HCT116 (cell line): ENCODE measurements around the gene SBF2. TPM values are rescaled to one million over a fixed set of nuclear protein-coding genes. Genes with fewer than 3 reads are reported as not detected.

Experiments used
- ATAC-seq: fragments of 200-7000 bp; cut with Tn5 transposase; 2 replicates; pipeline ENCODE4 v1.9.1; 2020; ENCODE audit warnings: mild to moderate bottlenecking, moderate library complexity
- BruUV-seq: library from RNA; stranded (reverse); fragments of 400-500 nt; replicated peaks from 2 replicates; lab custom pipeline; 2021; lab: Mats Ljungman, UMichigan
- CTCF ChIA-PET: fragments of 300-600 bp; sonication (Branson Sonifier 250); formaldehyde crosslinking; loops from one replicate; lab custom pipeline; 2021; ENCODE audit warnings: antibody characterized with exemption; lab: Charles Lee
- POLR2A ChIA-PET: fragments of 300-600, 350-600 bp; sonication (Branson Sonifier 250); formaldehyde crosslinking; loops from one replicate; lab custom pipeline; 2021; ENCODE audit warnings: antibody characterized with exemption; lab: Charles Lee
- RAD21 ChIA-PET, 2 experiments: fragments of 300-600 bp; sonication (Branson Sonifier 250); formaldehyde crosslinking; loops; one replicate each; lab custom pipeline; 2023; ENCODE audit warnings: low total read pairs in 2 of 2; ENCODE audit not compliant: uncharacterized antibody in 2 of 2, unreplicated experiment in 2 of 2, low non-redundant PET in 1 of 2; lab: Charles Lee
- DNase-seq: peaks from one replicate; pipeline ENCODE4 v3.0.0-alpha.2; 2010; ENCODE audit warnings: low read depth, low spot score
- H2AFZ ChIP-seq: fragments of 200-600 bp; shearing (Covaris generic), sonication (generic); 2 replicates; pipeline ENCODE4 v1.6.1; 2017; ENCODE audit warnings: low read depth, mixed run types, mixed read lengths, antibody characterized with exemption, low read length; ENCODE audit not compliant: poor library complexity, severe bottlenecking
- H3K27ac ChIP-seq: 2 replicates; pipeline ENCODE4 v1.5.1; 2012; ENCODE audit warnings: low read depth, low read length
- H3K27me3 ChIP-seq: fragments of 200-600 bp; sonication (generic); 2 replicates; pipeline ENCODE4 v1.6.1; 2016; ENCODE audit warnings: mixed run types, low read length, mixed read lengths; ENCODE audit not compliant: insufficient read depth
- H3K36me3 ChIP-seq, 2 experiments: fragments of 200-500 bp in 1 of 2; fragments of 200-600 bp in 1 of 2; sonication (Bioruptor generic) in 1 of 2; sonication (generic) in 1 of 2; 2 replicates each; pipeline versions ENCODE4 v1.5.1 to v1.6.1; 2014 to 2016; ENCODE audit warnings: low read length in 2 of 2, inconsistent platforms in 1 of 2, mixed read lengths in 1 of 2, mixed run types in 1 of 2; ENCODE audit not compliant: insufficient read depth in 2 of 2, control insufficient read depth in 1 of 2
- H3K4me1 ChIP-seq, 2 experiments: fragments of 200-600 bp in 1 of 2; sonication (generic) in 1 of 2; 2 replicates each; pipeline versions ENCODE4 v1.5.1 to v1.6.1; 2012 to 2017; ENCODE audit warnings: low read length in 2 of 2, inconsistent platforms in 1 of 2, mild to moderate bottlenecking in 1 of 2, mixed read lengths in 1 of 2, mixed run types in 1 of 2, moderate library complexity in 1 of 2; ENCODE audit not compliant: insufficient read depth in 2 of 2, control insufficient read depth in 1 of 2
- H3K4me2 ChIP-seq: fragments of 200-600 bp; sonication (generic); 2 replicates; pipeline ENCODE4 v1.6.1; 2017; ENCODE audit warnings: mixed run types, low read length, mixed read lengths
- H3K4me3 ChIP-seq, 2 experiments: fragments of 200-600 bp in 1 of 2; sonication (generic) in 1 of 2; replicated peaks in 1 of 2; 2 replicates each; pipeline ENCODE4 v1.5.1; 2011 to 2016; ENCODE audit warnings: low read length in 2 of 2, control low read depth in 1 of 2, low read depth in 1 of 2, mild to moderate bottlenecking in 1 of 2, mixed read lengths in 1 of 2, mixed run types in 1 of 2
- H3K79me2 ChIP-seq: fragments of 200-600 bp; sonication (generic); 2 replicates; pipeline ENCODE4 v1.6.1; 2017; ENCODE audit warnings: mild to moderate bottlenecking, mixed run types, low read length, moderate library complexity, mixed read lengths; ENCODE audit not compliant: insufficient read depth
- H3K9ac ChIP-seq: fragments of 200-600 bp; sonication (generic); 2 replicates; pipeline ENCODE4 v1.6.1; 2016; ENCODE audit warnings: low read length, mixed read lengths
- H3K9me2 ChIP-seq: fragments of 200-600 bp; sonication (generic), shearing (Covaris generic); 2 replicates; pipeline ENCODE4 v1.6.1; 2017; ENCODE audit warnings: mixed run types, mild to moderate bottlenecking, moderate library complexity; ENCODE audit not compliant: insufficient read depth
- H3K9me3 ChIP-seq, 2 experiments: fragments of 200-500 bp in 1 of 2; fragments of 200-600 bp in 1 of 2; sonication (Bioruptor generic) in 1 of 2; sonication (generic) in 1 of 2; 2 replicates each; pipeline ENCODE4 v1.6.1; 2014 to 2017; ENCODE audit warnings: low read length in 2 of 2, mixed read lengths in 2 of 2, inconsistent platforms in 1 of 2, low read depth in 1 of 2, mild to moderate bottlenecking in 1 of 2, mixed run types in 1 of 2, moderate library complexity in 1 of 2; ENCODE audit not compliant: control insufficient read depth in 1 of 2, insufficient read depth in 1 of 2
- H4K20me1 ChIP-seq: fragments of 200-600 bp; sonication (generic), shearing (Covaris generic); 2 replicates; pipeline ENCODE4 v1.6.1; 2017; ENCODE audit warnings: mixed run types, mild to moderate bottlenecking, moderate library complexity; ENCODE audit not compliant: insufficient read depth
- EGR1 ChIP-seq: IDR thresholded peaks from 2 replicates; pipeline ENCODE4 v1.6.1; 2012; ENCODE audit warnings: low read depth
- EZH2 ChIP-seq: fragments of 200-600 bp; sonication (generic); IDR thresholded peaks from 2 replicates; pipeline ENCODE4 v1.6.1; 2017; ENCODE audit warnings: antibody characterized with exemption, mixed run types
- EZH2phosphoT487 ChIP-seq: fragments of 200-600 bp; IDR thresholded peaks from 2 replicates; pipeline ENCODE4 v1.6.1; 2018; ENCODE audit warnings: antibody characterized with exemption, borderline replicate concordance
- JUND ChIP-seq: IDR thresholded peaks from 2 replicates; pipeline ENCODE4 v1.6.1; 2012
- SIN3A ChIP-seq: IDR thresholded peaks from 2 replicates; pipeline ENCODE4 v1.6.1; 2012; ENCODE audit warnings: low read depth
- intact Hi-C: fragments of 100-400 bp; cut with micrococcal nuclease; formaldehyde crosslinking; loops from 2 replicates; pipeline ENCODE4 v1.10.0; 2022
- total RNA-seq: library from RNA; stranded (reverse); gene quantifications from one replicate; pipeline ENCODE4 v1.2.1, GENCODE V29; 2021; ENCODE audit not compliant: unreplicated experiment
- TF ChIP-seq, protein P1 (sequence below): IDR thresholded peaks from 2 replicates; pipeline ENCODE4 v1.6.1; 2011; ENCODE audit warnings: mild to moderate bottlenecking, low read length, moderate library complexity; ENCODE audit not compliant: insufficient replicate concordance; ENCODE audit errors: extremely low read depth
- TF ChIP-seq, protein P2 (sequence below): IDR thresholded peaks from 2 replicates; pipeline ENCODE4 v1.6.1; 2012
- TF ChIP-seq, protein P3 (sequence below), 3 experiments: fragments of 200-600 bp in 1 of 3; sonication (generic) in 1 of 3; IDR thresholded peaks in 2 of 3; conservative IDR thresholded peaks in 1 of 3; 2 replicates each; pipeline ENCODE4 v1.5.1; 2012 to 2017; ENCODE audit warnings: low read depth in 2 of 3, low read length in 2 of 3, antibody characterized with exemption in 1 of 3, borderline replicate concordance in 1 of 3, control low read depth in 1 of 3, mild to moderate bottlenecking in 1 of 3, mixed read lengths in 1 of 3, mixed run types in 1 of 3, moderate library complexity in 1 of 3; ENCODE audit not compliant: insufficient read depth in 1 of 3

The SBF2 gene
- total RNA-seq, 1 experiment from 2014 or later = 35.0 TPM

DNA sequence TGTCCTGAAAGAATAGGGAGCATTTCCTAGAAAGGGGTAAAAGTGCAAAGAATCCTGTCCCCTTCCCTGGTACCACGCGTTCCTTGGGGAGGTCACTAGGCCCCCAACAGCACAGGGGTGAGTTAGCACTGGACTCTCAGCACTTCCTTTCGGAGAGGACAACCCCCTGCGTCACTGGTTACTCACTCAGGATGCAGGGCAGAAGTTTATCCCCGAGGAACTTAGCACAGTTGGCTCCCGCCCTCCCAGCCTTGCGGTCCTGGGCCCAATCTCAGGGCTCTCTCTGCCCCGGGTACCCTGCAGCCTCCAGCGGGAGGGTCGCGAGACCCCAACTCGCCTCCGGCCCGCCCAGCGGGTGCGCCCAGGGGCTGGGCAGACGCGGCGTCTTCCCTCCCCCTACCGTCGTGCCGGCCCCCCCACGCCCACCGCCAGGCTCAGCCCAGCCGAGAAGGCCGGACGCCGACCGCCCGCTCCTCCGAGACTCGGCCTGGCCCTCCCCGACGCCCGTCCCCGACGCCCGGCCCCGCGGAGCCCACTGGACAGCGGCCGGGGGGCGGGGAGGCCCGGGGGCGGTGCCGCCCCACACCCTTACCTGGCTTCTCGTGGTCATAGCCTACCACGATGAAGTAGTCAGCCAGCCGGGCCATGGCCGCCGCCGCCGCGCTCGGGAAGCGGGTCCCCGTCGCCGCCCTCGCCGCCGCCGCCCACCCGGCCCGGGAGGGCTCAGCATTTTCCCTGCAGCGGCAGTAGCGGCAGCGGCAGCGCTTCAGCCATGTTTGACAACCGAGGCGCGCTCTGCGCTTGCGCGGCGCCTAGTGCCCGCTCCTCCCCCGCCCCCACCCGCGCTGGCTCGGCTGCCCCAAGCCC lies at the start of gene SBF2 (continued):
- TF ChIP-seq, protein P1, sequence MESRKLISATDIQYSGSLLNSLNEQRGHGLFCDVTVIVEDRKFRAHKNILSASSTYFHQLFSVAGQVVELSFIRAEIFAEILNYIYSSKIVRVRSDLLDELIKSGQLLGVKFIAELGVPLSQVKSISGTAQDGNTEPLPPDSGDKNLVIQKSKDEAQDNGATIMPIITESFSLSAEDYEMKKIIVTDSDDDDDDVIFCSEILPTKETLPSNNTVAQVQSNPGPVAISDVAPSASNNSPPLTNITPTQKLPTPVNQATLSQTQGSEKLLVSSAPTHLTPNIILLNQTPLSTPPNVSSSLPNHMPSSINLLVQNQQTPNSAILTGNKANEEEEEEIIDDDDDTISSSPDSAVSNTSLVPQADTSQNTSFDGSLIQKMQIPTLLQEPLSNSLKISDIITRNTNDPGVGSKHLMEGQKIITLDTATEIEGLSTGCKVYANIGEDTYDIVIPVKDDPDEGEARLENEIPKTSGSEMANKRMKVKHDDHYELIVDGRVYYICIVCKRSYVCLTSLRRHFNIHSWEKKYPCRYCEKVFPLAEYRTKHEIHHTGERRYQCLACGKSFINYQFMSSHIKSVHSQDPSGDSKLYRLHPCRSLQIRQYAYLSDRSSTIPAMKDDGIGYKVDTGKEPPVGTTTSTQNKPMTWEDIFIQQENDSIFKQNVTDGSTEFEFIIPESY = no peak
- TF ChIP-seq EZH2 (no peak), JUND (peak; percentile 18; the same call in 1 of the 2 replicates), EZH2phosphoT487 (no peak)
- TF ChIP-seq, protein P2, sequence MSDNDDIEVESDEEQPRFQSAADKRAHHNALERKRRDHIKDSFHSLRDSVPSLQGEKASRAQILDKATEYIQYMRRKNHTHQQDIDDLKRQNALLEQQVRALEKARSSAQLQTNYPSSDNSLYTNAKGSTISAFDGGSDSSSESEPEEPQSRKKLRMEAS = peak; percentile 23; the same call in 1 of the 2 replicates

DNA sequence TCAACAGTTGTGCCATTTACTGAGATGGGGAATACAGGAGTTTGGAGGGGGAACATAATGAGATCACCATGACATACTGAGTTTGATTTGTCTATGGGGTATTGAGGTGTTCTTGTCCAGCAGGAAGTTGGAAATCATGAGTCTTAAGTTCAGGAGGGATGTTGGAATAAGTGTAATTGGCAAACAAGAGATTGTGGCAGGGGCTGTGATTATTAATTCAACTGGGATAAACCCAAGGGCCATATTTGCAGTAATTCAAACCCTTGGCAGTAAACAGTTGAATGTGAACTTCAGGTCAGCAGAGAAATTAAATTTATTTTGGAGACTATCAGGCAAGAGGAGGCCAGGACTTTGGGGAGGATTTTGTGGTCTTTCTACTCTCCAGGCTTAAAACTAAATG lies 44.3 kb upstream of the SBF2 start:
- DNase-seq = no peak
- TF ChIP-seq EGR1 = no peak
- TF ChIP-seq, protein P3, sequence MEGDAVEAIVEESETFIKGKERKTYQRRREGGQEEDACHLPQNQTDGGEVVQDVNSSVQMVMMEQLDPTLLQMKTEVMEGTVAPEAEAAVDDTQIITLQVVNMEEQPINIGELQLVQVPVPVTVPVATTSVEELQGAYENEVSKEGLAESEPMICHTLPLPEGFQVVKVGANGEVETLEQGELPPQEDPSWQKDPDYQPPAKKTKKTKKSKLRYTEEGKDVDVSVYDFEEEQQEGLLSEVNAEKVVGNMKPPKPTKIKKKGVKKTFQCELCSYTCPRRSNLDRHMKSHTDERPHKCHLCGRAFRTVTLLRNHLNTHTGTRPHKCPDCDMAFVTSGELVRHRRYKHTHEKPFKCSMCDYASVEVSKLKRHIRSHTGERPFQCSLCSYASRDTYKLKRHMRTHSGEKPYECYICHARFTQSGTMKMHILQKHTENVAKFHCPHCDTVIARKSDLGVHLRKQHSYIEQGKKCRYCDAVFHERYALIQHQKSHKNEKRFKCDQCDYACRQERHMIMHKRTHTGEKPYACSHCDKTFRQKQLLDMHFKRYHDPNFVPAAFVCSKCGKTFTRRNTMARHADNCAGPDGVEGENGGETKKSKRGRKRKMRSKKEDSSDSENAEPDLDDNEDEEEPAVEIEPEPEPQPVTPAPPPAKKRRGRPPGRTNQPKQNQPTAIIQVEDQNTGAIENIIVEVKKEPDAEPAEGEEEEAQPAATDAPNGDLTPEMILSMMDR (IDR thresholded peaks at IDR 0.05 in 2 of 3, conservative IDR thresholded peaks at IDR 0.05 in 1 of 3; ENCODE audit: borderline replicate concordance in 1 of 3, insufficient read depth in 1 of 3, low read depth in 2 of 3, low read length in 2 of 3) = no peak
- no peak for TF ChIP-seq SIN3A
- TF ChIP-seq EZH2phosphoT487 = no peak
- RAD21 ChIA-PET = no interaction called here
- Histone ChIP-seq H3K27ac (no peak overlapping the region), H3K27me3 (no peaks in the 10 kb centered on the region), H3K36me3 (no peaks in the 10 kb centered on the region), H3K9me3 (no peaks in the 10 kb centered on the region), H3K79me2 (no peaks in the 10 kb centered on the region), H3K4me2 (no peak overlapping the region), H3K4me3 (no peak overlapping the region), H3K4me1 (no peaks in the 10 kb centered on the region), H4K20me1 (no peaks in the 10 kb centered on the region), H3K9ac (no peak overlapping the region), H2AFZ (no peak overlapping the region), H3K9me2 (no peaks in the 10 kb centered on the region)
- no peak for ATAC-seq
- no TSS peak for BruUV-seq
- intact Hi-C loops = no loop called here
- CTCF ChIA-PET = no interaction called here
- POLR2A ChIA-PET = no interaction called here
